GM19025 (cell line): ENCODE measurements around the gene CIDEB.

ENCODE experiments used
- ATAC-seq: cut with Tn5 transposase; IDR thresholded peaks from one replicate; pipeline ENCODE4 v1.9.1; 2021; ENCODE audit warnings: mild to moderate bottlenecking, low read depth, moderate library complexity; ENCODE audit not compliant: unreplicated experiment

Gene CIDEB

DNA sequence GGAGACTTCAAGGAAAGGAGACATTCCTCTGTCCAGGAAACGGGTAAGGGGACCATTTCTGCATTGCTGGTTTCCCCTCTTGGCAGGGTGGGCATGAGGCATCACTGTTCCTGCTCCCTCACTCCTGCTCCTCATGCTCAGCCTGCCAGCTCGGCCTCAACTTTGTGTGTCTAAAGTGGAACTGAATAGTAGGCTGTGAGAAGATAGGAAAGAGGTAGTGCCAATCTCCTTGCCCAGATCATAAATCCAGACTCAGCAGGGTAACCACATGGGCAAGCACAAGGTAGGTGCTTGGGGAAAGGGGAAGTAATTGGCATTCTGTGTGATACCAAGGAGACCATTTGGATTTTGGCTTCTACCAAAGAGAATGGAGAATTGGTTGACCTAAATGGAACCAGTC is 6.1 kb upstream of the CIDEB start:
- ATAC-seq: no peak

DNA sequence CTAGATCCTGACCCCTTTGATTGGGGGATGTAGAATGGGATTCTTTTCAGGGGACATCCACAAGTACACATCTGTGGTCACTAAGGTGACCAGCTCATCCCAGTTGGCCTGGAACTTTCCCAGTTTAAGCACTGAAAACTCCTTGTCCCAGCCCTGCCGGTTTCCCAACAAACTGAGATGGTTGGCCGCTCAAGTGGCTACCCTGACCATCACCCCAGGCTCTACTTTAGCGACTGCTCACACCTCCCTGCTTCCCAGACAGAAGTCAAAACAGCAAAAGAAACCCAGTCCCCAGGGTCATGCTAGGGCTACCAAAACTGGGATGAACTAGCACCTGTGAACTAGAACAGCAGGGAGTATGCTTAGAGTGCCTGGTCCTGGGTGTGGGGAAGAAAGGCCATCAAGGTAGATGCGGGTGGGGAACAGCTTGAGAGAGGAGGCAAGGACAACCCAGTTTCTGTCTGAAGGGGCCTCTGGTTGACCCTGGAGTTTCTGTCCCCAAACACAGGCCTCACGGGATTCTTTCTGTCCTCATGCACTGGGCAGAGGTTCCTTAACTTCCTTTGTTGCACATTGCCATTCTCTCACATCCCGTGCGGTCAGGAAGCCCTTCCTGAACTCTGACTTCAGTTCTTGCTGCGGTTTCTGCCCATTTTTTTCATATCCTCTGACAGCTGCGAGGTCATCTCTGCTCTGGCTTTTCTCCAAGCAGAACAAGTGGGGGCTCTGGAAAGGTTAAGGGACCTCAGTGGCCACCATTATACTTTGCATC is 5.1 kb upstream of the CIDEB start:
- no peak for ATAC-seq

DNA sequence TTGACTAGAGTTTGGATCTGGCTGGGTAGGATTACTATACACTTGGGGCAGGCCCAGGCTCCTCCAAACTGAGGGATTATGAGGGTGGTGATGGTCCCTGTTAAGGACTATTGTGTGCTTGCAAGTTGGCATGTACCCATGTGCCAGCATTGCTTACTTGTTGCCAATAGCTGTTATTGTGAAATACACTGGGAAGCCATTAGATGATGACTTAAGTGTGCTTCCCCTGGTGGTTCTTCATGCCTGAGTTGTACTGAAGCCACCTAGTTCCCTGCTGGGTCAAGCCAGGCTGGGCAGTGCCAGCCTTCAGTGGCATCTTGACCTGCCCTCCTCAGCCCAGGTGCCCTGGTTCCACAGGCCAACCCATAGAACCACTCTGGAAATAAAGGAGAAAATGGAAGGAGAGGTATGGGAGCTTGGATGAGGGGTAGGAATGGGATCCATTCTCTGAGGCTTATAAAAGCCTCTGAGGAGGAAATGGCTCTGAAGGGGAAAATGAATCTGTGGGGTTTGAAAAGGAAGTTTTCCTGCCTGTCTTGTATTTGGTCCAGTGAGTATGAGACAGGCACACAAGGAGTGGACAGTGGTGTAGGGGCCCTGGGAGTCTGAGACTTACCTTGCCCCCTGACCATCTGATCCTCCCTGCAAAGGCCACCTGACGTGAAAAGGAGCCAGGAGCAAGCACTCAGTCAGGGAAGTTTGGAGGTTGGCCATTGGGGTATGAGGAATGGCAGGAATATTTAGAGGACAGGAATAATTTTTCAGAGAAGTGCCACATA is 4.2 kb upstream of the CIDEB start:
- ATAC-seq: no peak

DNA sequence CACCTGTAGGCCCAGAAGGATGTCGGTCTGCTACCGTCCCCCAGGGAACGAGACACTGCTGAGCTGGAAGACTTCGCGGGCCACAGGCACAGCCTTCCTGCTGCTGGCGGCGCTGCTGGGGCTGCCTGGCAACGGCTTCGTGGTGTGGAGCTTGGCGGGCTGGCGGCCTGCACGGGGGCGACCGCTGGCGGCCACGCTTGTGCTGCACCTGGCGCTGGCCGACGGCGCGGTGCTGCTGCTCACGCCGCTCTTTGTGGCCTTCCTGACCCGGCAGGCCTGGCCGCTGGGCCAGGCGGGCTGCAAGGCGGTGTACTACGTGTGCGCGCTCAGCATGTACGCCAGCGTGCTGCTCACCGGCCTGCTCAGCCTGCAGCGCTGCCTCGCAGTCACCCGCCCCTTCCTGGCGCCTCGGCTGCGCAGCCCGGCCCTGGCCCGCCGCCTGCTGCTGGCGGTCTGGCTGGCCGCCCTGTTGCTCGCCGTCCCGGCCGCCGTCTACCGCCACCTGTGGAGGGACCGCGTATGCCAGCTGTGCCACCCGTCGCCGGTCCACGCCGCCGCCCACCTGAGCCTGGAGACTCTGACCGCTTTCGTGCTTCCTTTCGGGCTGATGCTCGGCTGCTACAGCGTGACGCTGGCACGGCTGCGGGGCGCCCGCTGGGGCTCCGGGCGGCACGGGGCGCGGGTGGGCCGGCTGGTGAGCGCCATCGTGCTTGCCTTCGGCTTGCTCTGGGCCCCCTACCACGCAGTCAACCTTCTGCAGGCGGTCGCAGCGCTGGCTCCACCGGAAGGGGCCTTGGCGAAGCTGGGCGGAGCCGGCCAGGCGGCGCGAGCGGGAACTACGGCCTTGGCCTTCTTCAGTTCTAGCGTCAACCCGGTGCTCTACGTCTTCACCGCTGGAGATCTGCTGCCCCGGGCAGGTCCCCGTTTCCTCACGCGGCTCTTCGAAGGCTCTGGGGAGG is 3.1 kb upstream of the CIDEB start, which contains the start of gene LTB4R:
LTB4R (plus strand) TSS at position 857 of the 959 bp plus-strand sequence. CDS start 4,150 bp downstream, outside the sequence.
- peak; percentile 66 for ATAC-seq

DNA sequence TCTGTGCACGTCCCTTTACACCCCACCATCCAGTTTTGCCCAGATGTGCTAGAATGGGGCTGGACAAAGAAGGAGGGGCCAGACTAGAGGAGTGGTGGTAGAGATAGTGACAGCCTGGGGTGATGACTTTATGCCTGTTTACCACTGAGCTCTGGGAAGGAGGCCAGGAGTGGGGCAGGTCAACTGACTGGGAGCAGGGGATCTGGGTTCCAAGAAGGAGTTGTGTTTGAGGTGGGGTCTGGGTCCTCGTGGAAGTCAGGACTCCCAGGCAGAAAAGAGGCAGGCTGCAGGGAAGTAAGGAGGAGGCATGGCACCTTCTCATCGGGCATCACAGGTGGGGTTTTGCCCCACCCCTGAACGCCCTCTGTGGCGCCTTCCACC is 2.5 kb upstream of the CIDEB start:
- no peak for ATAC-seq

DNA sequence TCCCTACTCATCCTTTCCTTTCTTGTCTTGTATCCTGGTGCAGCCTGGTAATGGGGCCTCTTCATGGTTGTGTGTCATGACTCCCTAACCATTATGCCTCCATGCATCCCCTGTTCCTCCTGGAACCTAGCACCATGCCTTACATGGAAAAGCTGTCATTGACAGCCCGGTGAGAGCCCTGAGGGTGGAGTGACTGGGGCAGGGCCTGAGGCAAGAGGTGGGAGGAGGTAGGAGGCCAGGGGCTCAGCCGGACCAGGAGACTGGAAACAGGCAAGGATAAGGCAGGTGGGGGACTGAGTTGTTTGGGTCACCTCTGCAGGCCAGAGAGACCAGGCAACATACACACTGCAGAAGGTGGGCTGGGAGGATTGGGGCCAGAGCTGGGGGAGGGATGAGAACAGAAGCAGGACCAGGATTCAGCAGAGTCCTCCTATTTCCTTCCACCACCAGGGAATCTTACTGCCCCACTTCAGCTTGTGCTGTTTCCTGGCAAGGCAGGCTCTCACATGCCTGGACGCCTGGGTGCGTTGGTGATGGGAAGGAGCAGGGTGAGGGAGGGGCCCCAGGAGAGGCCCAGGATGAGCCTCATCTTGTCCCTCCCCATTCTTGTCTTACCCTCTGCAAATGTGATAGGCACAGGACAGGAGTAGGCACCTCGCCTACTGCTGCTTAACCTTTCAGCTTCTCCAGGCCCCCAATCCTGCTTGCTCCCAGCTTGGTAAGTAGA is 1.9 kb upstream of the CIDEB start, which contains the start of gene LTB4R2:
LTB4R2 (plus strand) TSS at position 603 of the 727 bp plus-strand sequence. CDS start 525 bp downstream, outside the sequence.
- no peak for ATAC-seq

DNA sequence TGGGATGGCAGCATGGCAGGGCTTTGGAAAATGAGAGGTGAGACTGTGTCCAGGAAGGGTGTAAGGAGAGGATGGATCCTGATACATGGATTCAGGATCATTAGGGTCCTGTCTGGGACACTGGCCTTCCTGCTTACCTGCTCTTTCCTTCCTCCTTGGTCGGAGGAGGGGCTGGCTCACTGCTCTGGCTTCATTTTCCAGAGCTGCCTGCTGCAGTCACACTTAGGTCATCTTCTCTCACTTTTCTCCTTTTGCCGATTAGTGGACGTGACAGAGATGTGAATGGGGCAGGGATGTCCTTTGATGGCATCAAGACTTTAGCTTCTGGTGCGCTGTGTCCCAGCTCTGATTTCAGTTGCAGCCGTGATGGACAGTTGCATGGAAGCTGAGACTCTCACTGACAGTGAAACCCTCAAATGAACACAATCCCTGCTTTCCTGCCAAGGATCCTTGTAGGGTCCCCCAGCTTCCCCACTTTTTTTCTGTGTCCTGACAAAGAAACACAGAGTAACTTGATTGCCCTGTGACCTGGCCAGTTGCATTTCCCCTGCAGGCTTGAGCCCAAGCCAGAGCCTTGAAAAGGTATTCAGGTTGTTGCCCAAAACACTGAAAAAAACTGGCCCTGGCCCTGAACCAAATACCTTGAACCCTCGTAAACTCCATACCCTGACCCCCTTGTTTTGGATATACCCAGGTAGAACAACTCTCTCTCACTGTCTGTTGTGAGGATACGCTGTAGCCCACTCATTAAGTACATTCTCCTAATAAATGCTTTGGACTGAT is 756 bp upstream of the CIDEB start:
- ATAC-seq: no peak

DNA sequence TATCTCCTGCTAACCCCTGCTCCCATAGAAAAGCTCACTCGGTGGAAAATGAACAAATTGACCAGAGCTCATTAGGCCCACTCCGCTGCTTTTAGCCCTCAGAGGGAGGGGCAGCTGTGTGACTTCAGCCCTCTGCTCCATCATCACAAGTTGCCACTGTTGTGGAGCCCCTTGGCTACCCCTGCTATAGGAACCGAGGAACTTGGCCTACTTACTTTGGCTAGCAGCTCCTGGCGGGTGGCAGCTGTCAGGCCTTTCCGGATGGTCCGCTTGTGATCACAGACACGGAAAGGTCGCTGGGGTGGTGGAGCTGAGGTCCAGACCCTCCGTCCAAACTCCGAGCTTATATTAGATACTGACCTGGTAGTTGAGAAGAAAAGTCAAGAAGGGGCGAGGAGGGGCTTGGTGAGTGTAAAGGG is 612 bp downstream of the CIDEB start:
- no peak for ATAC-seq

DNA sequence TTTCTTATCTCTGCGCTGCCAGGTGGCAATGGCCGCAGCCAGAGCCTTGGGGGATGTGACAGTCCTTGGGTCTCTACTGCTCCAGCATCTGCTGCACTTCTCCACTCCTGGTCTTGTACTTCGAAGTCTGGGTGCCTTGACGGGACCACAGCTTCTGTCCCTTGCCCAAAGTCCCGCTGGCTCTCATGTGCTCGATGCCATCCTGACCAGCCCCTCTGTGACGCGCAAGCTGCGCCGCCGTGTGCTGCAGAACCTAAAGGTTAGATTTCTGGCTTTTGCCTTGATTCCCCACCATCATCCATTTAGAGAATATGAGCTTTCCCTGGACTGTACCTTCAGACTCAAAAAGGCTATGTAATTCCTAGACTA is 3.8 kb downstream of the CIDEB start:
- no peak for ATAC-seq

DNA sequence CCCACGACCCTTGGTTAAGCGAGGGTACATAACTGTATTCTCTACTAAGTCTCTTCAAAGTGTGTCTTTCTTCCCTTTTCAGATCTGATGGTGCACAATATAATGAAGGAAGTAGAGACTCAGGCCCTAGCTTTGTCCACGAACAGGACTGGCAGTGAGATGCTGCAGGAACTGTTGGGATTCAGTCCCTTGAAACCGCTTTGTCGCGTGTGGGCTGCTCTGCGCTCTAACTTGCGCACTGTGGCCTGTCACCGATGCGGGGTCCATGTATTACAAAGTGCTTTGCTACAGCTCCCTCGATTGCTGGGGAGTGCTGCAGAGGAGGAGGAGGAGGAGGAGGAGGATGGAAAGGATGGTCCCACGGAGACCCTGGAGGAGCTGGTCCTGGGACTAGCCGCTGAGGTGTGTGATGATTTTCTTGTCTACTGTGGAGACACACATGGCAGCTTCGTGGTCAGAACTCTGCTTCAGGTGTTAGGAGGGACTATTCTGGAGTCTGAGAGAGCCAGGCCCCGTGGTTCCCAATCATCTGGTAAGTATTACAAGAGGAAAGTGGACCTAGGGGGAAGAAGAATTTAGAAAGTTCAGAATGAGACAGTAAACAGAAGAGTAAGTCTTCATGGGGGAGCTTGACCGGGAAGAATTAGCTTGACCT is 7.3 kb downstream of the CIDEB start:
- no peak for ATAC-seq

DNA sequence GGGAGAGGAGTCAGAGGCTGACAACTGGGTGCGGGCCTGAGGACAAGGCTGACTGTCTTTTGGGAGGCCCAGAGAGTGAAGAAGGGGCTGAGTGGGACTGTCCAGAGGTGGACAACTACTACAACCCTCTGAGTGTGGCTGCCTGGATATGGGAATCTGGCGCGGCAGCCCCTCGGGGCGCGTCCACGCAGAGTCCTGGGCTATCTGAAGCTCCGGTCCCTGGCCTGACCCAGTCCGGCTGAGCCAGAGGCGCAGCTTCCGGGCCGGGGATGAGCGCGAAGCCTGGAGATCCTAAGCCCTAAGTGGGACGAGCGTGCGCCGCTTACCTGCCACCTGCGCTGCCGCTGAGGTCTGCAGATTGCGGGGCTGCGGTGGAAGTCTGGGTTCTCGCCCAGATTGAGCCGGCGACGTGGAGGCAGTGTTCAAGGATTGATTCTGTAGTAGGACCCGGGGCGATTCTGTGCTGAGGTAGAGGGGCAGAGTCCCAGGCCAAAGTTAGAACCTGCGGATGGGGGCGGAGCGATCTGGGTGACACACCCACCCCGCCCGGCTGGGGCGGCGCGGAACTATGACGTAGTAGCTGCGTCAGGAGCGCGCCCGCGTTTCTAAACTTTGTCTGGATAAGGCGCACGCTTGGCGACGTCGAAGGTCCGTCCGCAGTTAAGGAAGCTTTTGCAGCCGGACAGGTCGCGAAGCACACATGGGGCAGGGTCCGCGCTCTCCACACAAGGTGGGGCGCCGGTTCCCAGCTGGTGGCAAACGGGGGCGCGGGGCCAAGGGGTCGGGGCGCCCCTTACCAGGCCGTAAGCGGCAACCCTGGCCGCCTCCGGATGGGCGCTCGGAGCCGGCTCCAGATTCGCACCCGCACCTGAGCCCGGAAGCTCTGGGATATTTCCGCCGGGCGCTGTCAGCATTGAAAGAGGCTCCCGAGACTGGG is 8.3 kb downstream of the CIDEB start, which contains the start of the genes DHRS1 and NOP9:
DHRS1 (minus strand) TSS at position 526 of the 937 bp plus-strand sequence. CDS start 674 bp downstream, outside the sequence.
NOP9 (plus strand) TSS at position 596 of the 937 bp plus-strand sequence; CDS start at position 701, 105 bp downstream.
- ATAC-seq: peak; percentile 61

DNA sequence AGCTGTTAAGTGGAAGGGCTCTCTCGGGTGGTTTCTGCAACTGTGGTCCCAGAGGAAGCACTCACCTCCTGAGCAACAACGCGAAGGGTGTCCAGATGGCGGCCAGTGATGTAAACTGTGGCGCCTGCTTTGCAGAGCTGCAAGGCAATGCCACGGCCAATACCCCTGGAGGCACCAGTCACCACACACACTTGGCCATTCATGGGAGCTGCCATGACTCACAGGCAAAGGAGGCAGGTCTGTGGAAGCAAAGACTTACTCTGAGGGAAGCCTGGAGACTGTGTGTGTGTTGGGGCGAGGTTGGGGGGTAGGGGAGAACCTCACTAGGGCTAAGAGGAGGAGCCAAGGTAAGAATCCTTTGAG is 8.9 kb downstream of the CIDEB start:
- ATAC-seq: no peak

DNA sequence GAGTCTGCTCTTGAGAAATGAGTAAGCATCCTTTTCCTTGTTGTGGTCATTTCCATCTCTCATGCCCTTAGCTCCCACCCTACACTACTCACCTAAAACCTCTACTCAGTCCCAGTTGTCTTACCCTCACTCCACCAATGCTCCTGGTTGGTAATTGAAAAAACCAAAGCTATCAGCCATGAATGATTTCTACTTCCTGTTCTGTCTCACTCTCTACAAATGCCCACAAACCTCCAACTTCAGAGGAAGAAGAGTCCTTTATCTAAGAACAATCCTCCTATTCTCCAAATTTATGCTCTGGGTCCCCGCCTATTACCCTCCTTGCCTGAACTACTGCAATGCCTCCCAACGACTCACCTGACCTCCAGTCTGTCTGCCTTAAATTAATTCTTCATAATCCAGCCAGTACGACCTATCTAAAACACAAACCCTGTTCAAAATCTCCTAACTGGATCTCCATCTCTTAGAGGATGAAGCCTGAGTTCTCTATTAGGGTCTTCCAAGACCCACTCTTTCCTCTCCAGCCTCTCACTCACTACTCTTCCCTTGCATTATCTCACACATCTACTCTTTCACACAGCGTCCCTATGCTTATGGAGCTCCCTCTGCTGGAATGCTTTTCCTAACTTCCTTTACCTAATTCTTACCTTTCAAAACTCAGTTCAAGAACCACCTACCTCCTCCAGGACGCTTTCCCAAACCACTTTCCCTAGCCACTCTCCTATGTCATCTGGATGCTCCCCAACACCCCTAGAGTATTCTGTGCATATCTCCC is 10.4 kb downstream of the CIDEB start:
- ATAC-seq: peak; percentile 10

DNA sequence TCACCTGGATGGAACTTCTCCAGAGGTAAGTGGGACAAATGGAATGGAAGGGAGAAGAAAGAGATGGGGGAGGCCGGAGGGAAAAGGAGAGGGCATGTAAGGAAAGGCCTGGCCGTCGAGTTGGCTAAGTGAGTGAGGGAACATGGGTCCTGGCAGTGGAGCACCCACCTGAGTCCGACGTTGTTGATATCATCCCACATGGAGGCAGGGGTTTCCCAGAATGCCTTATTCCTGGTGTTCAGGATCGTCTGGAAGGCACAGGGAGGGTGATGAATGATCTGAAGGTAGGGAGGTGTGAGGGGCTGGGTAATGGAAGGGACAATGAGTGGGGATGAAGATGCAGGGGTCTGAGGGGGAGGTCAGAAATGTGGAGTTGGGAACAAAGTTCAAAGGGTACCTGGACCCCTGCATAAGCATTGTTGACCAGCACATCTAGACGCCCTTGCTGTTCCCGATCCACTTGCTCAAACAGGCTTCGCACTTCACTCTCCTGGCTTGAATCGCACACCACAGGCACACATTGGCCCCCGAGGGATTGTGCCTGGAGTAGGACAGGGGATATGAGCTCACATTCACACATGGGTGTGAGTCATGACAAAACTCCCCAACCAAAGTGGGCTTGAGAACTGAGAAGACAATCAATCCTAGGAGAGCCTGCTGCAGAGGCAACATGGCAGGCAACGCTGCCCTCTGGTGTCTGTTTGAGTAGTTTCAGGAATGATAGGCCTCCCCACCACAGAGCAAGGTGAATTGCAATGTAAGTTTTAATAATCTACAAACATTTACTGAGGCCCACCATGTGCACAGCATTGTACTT is 11.2 kb downstream of the CIDEB start:
- peak; percentile 60 for ATAC-seq

DNA sequence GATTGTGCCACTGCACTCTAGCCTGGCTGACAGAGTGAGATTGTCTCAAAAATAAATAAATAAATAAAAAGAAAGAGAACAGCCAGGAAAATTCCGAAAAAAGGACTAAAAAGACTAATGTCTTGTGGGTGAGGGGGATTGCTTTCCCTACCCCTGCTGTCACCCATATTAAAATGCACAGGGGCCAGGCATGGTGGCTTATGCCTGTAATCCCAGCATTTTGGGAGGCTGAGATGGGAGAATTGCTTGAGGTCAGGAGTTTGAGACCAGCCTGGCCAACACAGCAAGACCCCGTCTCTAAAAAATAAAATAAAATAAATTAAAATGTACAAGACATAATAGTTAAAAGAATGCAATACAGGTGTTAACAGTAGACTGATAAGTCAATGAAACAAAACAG is 14.3 kb downstream of the CIDEB start:
- ATAC-seq: no peak
